ENCODE data around the gene SPPL2C.

Gene SPPL2C

DNA sequence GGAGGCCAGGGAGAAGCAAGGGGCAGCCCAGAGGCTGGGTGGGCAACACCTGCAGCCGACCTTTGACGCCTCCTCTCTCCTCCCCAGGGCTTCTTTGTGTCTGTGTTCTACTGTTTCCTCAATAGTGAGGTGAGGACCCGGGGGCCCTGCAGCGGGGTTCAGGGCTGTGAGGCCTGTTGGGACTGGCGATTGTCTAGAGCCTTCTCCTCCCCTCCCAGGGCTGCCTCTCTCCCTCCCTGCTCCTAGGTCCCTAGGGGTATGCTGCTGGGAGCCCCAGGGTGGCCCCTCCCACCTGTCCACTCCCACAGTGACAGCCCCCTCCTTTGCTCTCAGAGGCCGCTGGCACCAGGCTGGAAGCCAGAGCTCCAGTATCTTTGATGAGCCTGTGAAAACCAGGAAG, 10.8 kb upstream of the SPPL2C start:
- no peak for DNase-seq

DNA sequence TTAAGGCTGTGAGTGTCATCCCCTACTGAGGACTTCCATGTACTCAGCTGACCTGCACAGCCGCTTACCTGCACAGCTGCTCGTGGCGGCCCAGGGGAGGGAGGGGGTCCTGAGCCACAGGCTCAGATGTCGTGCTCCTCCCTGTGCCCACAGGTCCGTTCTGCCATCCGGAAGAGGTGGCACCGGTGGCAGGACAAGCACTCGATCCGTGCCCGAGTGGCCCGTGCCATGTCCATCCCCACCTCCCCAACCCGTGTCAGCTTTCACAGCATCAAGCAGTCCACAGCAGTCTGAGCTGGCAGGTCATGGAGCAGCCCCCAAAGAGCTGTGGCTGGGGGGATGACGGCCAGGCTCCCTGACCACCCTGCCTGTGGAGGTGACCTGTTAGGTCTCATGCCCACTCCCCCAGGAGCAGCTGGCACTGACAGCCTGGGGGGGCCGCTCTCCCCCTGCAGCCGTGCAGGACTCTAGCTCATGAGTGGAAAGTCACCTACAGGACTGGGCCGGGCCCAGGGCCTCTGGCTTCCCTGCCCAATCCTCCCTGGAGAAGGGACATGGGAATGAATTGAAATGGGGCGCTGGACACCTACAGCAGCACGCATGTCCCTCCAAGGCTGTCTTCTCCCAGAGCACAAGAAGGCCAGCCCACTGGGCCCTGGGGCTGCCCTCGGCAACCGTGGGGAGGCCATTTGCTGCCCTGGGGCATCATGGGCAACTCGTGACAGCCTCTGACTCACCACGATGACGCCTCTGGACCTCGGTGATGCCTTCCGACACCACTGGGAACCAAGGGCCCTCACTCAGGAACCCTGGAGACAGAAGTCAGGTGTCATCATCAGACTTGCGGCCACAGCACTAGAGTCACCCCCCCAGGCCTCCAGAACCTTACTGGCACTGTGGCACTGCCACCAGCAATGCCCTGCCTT, 9.9 kb upstream of the SPPL2C start:
- DNase-seq: no peak

DNA sequence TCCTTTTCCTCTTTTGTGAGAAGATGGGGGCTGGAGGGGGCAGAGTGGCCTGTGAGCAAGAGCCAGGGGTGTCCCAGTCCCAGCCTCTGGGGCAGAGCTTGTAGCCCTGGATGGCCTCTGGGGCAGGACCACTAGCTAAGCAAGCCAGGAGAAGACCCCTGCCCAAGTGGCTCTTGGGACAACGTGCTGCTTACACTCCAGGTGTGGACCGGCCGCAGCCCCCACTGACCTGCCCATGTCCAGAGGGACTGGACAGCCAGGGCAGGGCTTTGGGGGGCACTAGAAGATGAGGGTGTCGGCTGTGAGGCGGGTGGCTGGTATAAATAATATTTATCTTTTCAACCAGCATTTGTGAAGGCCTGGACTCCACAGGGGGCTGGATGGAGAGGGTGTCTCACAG, 9.2 kb upstream of the SPPL2C start:
- DNase-seq: no peak

DNA sequence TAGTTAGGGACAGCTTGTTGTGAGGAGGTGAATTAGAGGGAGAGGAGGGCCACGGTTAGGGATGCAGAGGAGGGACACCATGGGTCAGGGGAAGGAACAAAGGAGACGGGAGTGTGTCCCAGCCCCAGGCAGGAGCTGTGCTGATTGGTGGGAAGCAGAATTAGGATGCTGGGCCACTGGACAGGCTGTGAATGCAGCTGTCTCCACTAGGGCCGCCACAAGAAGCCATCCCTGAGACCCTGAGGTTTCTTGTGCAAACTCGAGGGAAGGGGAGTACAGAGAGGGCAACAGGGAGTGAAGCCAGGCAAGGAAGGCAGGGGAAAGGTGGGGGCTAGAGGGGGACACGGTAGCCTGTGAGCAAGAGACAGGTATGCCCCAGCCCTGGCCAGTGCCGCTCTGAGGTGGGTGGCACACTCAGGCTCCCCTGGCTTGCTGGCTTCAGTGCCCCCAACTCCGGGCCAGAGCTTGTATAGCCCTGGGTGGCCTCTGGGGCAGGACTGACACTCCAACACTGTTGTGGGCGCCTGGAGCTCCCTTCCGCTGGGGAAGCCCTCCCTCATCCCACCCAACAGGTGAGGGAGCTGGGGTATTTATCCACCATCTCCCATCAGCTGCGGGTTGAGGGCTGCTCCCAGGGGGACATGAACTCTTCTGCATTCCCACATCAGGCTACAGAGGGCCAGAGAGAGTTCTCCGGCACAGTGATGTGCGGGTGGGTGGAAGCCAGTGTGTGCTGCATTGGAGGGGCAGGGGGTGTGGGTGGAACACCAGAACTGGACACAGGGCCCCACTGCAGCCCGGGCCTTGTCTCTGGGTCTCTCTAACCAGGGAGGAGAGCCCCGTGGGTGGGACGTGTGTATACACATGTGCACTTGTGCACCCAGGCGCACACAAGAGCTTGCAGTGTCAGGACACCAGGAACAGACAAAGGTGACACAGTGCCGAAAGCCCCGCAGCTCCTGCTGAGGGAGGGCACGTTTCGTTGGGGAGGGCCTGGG, 8.3 kb upstream of the SPPL2C start:
- DNase-seq: no peak

DNA sequence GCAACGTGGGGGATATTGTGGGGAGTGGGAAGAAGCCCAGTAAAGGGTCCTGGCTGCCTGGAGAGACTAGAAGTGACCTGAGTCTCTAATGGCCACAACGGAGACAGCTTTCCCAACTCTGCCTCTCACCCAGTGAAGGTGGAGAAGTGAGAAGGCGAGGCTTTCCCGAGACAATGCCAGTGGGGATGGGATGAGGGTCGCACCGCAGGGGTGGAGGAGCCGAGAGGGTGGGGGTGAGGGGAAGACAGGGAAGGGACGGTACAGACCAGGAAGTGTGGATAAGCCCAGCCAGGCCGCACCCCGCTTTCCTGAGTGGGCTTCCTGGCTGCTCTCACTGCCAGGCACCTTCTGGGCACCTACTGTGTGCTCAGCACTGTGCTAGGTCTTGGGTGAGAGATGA, 7.5 kb upstream of the SPPL2C start:
- DNase-seq: no peak

DNA sequence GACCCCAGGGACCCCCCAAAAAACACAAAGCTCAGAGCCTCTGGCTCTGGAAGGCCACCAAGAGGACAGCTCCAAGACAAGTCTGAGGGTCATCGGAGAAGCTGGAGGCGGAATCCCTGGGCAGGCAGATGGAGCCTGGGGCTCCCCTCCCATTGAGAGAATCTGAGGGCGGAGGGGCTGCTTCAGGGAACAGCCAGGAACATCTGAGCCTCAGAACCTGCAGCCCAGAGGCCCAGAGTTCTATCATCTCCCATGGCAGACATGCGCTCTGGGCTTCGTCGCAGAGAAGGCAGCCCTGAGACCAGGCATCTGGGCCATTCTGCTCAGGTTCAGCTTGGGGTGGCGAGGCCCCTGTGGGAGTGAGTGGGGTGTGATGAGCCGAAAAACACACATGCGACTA, 7.1 kb upstream of the SPPL2C start:
- DNase-seq: no peak

DNA sequence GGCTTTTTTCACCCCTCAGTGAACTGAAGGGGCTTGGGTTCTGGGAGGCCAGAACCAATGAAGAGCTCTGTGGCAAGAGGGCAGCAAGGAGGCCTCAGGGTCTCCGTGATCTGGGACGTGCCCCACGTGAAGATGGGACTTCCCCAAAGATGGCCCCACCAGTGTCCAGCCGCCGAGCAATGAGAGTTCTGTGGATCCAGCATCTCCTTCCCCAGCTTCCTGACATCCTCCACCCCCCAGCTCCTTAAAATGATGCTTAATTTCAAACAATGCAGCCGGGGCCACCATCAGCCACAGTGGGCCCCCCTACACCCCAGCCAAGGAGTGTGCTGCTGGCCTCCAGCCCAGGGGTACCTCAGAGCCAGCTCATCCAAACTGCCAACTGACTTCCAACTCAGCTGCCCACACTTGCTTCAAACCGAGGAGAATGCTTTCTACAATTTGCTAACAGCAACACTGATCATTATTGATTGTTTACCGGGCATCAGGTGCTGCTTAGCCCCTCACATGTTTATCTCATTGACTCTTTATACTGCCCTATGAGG, 5.9 kb upstream of the SPPL2C start:
- DNase-seq: no peak

DNA sequence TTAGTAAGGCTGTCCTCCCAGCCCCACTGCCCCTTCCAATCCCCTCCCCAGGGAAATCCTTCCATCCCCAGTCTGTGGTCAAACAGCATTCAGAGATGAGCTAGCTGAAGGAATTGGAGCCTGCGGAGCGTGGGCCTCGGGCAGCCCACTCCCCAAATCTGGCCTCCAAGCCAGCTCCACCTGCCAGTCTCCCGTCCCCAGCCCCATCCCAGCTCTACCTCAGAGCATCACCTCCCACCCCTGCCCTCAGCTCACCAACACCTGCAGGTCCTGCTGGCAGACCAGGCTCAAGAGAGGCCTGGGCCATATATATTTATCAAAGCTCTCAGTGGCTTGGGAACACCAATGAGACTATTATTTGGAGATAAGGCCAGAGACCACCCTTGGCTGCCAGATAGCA, 5.2 kb upstream of the SPPL2C start:
- DNase-seq: no peak

DNA sequence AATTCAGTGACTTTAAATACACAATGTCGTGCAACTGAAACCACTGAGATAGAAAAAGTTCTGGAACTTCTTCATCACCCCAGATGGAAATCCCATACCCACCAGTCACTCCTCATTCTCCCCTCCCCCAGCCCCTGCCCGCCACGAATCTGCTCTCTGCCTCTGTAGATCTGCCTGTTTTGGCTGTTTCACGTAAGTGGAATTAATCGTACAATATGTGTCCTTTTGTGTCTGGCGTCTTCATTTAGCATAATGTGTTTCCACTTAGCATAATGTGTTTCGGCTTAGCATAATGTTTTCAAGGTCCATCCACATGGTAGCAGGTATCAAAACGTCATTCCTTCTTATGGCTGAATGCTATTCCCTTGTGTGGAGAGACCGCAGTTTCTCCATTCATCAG, 3.5 kb upstream of the SPPL2C start:
- no peak for DNase-seq

DNA sequence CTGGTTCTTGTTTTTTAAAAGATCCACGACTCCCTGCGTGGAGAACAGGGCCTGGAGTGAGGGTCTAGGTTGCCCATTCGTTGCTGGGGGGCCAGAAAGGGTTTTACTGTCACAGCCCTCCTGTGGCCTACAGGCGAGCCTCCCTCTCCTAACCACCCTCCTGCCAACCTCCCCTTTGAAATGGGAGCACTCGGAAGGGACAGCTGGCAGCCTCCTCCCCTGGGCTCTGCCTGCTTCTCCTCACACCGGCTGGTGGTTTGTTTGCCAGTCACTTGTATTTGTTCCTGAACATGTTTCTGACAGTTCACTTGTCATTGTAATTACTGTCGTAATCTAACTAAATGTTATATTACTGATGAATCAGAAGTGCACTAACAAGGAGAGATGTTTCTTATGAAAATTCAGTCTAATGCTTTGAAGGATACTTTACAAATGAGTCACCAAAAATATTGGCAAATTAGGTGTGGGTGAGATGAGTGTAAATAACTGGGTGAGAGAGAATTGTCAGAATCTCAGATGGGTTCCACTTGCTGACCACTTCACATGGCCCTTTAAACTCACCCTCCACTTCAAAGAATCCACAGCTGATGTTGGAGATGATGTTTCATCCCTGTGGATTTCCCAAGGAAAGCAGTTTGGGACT, 2.7 kb upstream of the SPPL2C start:
- no peak for DNase-seq

DNA sequence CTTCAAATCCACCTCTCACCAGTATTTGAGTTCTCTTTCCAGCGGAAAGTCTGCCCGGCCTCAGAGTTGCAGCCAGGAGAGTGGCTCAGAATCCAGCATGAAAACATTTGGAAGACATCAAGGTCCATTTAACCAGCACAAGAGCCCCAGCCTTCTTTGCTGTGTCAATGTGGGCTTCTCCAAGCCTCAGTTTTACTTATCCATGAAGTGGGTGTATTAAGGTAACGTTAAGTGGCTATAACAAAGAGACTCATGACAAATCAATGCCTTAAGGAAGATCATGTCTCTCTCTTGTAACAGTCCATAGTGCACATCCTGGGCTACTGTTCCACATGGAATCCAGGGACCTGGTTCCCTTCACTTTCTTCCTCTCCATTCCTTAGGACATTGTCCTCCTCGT, 959 bp upstream of the SPPL2C start:
- DNase-seq: no peak

DNA sequence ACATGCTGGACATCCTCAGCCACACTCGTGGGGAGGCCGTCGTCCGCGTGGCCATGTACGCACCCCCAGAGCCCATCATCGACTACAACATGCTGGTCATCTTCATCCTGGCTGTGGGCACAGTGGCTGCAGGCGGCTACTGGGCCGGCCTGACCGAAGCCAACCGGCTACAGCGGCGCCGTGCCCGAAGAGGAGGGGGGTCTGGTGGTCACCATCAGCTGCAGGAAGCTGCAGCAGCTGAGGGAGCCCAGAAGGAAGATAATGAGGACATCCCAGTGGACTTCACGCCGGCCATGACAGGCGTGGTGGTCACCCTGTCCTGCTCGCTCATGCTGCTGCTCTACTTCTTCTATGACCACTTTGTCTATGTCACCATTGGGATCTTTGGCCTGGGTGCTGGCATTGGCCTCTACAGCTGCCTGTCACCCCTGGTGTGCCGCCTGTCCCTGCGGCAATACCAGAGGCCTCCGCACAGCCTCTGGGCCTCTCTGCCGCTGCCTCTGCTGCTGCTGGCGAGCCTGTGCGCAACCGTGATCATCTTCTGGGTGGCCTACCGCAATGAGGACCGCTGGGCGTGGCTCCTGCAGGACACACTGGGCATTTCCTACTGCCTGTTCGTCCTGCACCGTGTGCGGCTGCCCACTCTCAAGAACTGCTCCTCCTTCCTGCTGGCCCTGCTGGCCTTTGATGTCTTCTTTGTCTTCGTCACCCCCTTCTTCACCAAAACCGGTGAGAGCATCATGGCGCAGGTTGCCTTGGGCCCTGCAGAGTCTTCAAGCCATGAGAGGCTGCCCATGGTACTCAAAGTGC, 900 bp downstream of the SPPL2C start:
- no peak for DNase-seq

DNA sequence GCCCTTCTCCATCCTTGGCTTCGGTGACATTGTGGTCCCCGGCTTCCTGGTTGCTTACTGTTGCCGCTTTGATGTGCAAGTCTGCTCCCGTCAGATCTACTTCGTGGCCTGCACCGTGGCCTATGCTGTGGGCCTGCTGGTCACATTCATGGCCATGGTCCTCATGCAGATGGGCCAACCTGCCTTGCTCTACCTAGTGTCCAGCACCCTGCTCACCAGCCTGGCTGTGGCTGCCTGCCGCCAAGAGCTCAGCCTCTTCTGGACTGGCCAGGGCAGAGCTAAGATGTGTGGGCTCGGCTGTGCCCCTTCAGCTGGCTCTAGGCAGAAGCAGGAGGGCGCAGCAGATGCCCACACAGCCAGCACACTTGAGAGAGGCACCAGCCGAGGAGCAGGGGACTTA, 1.5 kb downstream of the SPPL2C start:
- no peak for DNase-seq

DNA sequence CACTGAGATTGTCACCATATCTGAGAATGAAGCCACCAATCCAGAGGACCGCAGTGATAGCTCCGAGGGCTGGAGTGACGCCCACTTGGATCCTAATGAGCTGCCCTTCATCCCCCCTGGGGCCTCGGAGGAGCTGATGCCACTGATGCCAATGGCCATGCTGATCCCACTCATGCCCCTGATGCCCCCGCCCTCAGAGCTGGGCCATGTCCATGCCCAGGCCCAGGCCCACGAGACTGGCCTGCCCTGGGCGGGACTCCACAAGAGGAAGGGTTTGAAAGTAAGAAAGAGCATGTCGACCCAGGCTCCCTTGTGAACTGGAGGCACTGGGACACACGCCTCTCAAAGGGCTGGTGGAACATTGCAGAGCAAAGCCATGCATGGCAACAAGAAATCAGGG, 2.0 kb downstream of the SPPL2C start:
- DNase-seq: no peak

DNA sequence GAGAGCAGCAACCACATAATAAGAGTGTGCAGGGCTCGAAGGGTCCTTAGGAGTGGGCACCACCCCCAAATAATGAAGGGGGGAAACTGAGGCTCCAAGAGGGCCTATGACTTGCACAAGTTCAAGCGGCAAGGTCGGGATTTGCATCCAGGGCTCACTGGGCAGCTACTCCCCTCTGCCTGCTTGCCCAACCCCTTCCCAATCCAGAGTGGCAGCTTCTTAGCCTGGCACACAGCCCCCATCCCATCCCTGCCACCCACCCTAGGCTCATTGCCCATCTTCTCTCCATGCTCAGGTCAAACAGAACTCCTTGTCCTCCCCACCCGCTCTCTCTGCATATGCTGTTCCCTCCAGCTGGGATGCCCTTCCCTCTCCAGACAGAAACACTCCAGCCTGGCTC, 2.4 kb downstream of the SPPL2C start:
- no peak for DNase-seq

DNA sequence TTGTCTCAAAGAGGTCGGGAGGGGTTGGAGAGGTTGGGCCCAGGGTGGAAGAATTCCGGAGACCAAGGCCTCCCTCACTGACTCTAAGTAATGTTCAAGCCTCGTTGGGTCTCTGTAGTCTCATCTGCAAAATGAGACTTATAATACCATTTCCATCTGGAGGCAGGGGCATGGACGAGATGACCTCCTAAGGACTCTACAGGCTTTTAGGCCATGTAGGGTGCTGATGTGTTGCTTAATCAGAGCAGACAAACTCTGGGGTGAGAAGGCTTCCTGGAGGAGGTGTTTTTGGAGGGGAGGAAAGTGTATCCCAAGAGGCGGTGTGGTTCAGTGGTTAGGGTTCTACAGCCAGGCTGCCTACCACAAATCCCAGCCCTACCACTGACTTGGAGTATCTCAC, 3.1 kb downstream of the SPPL2C start:
- DNase-seq: no peak

DNA sequence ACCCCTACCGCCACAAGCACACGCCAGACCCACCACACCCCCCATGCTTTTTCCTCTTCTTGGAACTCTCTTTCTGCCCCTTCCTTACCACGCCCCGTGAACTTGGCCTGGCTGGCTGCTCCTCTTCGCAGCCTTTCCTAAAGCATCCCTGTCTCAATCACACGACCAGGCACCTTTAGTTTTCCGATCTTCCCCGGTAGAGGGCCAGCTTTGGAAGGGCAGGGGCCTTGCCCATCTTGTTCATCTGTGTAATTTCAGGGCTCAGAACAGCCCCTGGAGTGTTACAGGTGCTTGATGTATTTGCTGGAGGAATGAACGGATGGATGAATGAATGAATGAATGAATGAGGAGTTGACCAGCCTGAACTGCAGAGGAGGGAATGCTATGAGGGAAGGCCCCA, 3.7 kb downstream of the SPPL2C start:
- DNase-seq: no peak

DNA sequence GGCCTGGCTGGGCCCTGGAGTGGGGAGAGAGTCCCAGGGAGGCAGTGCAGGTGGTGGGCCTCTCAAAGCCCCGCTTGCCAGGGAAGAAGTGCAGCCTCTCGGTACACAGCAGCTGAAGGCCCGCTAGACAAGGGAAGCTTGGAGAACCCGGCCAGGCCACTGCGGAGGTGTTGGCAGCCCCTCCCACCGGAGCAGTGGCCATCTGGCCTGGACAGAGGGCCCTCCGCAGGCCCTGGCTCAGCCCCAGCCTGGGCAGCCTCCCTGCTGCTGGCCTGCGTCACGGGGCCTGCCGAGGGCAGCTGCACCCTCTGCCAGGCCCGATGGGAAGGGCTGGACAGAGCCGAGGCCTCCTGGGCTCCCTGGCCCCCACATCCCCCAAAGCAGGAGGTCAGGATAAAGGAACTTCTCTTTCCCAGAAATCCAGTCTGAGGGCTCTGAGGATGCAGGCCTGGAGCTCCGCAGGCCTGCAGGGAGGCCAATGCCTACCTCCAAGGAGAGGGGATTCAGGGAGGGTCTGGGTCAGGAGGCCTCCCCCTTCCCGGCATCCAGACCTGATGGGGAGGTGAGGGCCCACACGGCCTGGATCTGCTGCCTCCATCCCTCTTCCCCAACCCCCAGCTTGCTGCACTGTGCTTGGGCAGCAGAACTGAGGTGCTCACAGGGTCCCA, 4.3 kb downstream of the SPPL2C start:
- DNase-seq: no peak

DNA sequence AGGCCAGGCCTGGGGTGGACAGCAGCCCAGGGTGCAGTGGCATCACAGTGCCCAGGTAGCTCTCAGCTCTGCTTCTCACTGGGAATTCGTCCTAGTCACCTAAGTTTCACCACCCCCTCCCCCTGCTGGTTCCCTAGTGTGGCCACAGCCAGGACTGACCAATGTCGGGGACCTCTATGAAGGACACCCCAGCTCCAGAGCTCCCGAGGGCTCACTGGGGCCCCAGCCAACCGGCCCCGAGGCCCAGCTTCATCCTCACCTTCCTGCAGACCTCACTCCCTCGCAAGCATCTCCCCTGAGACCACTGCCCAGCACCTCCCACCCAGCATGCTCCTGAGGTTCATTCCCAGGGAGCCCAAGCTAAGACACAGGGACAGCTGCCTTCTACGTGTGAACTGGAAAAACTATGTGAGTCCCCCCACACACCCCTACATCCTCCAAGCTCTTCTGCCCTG, 4.9 kb downstream of the SPPL2C start:
- DNase-seq: no peak

DNA sequence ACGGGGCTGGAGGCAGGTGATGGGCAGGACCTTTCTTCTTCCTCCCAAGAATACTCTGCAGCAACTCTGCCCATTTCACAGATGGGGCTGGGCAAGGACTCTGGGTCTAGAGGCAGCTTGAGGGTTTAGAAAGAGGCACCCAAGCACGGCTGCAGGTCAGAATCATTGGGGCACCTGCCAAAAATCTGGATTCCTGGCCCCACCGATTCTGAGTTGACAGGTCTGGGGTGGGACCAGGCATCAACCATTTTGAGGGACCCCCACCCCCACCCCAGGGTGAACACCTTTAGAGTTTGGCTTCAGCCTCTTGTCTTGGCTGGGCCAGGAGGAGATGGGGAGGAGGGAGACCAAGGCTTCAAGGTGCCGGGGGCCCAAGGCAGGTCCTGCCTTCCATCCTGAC, 5.3 kb downstream of the SPPL2C start:
- DNase-seq: no peak

DNA sequence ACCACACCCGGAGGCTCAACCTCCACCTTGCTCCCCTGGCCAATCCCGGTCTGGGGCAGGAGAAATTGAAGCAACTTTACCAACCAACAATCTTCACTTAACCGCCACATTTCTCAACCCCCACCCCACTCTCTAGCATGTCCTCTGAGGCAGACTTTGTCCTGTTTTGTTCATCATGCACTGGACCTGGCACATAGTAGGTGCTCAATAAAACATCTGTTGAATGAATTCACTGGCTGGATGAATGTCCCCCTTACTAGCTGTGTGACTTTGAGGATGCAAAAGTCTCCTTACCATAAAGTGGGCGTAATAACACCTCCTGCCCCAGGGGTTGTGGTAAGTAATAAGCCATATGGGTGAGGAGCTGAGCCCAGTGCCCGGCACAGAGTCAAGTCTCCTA, 5.8 kb downstream of the SPPL2C start:
- DNase-seq: no peak

DNA sequence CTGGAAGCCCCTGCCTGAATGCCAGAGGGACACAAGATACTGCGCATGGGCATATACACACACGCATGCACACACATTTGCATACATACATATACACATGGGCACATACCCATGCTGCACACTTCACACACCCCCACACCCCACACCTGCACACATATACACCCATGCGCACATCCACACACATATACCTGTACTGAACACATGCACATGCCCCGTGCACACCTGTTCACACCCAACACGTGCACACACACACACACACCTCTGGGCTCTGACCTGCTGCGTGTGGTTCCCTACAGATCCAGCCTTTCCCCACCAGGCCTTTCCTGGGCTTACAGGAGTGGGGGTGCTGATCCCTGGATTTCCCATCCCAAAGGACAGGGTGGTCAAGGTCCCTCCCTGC, 6.3 kb downstream of the SPPL2C start:
- no peak for DNase-seq

All from NCI-H1105 (cell line).